Measurements from ENCODE around the gene MCU. TPM values are rescaled to one million over a fixed set of nuclear protein-coding genes. Genes with fewer than 3 reads are reported as not detected.
"Not testable (repeated sequence)": the region's sequence is repeated elsewhere in the genome, so short reads cannot be mapped to it uniquely, and the experiment has no call there.

The MCU gene
- total RNA-seq, 1 donor from 2014 or later, result 39.0 TPM

DNA sequence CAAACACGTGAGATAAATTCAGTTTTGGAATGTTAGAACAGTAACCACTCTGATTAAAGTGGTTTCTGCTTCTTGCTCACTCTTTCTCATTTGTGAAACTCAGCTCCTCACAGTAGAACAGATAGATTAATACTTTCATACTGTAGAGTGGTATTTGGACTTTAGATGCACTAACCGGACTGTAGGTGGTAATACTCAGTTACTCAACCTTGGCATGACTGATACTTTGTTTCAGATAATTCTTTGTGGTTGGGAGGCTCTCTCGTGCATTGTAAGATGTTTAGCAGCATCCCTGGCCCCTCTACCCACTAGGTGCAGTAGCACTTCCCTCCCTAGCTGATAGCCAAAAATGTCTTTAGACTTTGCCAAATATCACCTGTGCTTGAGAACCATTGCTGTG is 37.6 kb downstream of the MCU start:
- no peak for DNase-seq (ENCODE audit: low read depth in 2 of 2)

DNA sequence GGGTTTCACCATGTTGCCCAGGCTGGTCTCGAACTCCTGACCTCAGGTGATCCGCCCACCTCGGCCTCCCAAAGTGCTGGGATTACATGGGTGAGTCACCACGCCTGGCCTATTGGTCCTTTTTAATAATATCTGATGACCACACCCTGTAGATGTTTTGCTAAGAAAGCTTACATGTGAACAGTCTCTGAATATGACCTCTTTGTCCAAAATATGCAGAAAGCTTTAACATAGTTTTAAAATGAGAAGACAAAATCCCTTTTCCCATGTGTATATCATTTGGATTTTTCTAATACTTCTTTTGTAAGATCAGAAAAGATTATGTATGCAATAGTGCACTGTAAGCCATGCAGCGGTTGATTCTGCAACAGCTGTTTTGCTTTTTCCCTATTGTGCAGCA is 38.5 kb downstream of the MCU start:
- DNase-seq (ENCODE audit: low read depth in 2 of 2), result no peak

- no peak for DNase-seq (ENCODE audit: low read depth in 2 of 2)
These were observed 40.0 kb downstream of the MCU start for GRCh38 chr10:72731916-72732419.

GRCh38 chr10:72732521-72732920 is 40.6 kb downstream of the MCU start:
- DNase-seq (ENCODE audit: low read depth in 2 of 2), result no peak

DNA sequence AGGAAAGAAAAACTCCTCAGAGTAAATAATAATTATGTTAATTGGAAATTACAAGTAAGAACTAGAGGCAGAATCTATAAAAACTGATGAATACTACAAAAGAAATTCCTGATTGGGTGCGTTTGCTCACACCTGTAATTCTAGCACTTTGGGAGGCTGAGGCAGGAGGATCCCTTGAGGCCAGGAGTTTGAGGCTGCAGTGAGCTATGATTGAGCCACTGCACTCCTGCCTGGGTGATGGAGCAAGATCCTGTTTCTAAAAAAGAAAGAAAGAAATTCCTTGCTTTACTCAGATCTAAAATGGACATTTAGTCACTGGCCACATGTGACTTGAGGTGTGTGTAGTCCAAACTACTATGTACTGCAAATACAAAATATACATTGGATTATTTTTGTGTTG is 42.0 kb downstream of the MCU start:
- no peak for DNase-seq (ENCODE audit: low read depth in 2 of 2)

DNA sequence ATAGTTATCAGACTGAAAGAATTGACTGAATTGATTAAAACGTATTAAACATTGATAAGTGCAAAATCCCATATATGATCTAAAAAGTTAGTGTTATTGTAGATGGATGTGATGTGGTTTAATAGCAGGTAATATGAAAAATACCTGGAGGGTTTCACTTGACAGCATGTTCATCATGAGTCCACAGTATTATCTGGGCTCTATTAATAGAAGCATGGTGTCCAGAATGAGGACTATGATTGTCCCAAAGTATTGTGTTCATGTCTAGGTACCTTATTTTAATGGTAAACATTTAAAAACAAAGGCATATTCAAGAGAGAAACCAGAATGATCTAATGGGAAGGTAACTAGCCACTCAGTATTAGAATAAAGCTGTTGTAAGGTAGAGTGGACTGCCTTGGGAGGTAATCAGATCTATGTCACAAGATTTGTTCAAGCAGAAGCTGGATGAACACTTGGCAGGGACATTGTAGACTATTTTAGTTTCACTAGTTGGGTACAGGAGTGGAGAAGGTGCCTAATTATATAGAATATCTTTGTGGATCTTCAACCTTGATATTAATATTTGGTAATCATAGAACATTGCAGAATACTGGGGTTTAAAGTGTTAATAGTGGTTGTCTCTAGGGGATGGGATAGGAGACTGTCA is 43.5 kb downstream of the MCU start:
- DNase-seq (ENCODE audit: low read depth in 2 of 2), result no peak

DNA sequence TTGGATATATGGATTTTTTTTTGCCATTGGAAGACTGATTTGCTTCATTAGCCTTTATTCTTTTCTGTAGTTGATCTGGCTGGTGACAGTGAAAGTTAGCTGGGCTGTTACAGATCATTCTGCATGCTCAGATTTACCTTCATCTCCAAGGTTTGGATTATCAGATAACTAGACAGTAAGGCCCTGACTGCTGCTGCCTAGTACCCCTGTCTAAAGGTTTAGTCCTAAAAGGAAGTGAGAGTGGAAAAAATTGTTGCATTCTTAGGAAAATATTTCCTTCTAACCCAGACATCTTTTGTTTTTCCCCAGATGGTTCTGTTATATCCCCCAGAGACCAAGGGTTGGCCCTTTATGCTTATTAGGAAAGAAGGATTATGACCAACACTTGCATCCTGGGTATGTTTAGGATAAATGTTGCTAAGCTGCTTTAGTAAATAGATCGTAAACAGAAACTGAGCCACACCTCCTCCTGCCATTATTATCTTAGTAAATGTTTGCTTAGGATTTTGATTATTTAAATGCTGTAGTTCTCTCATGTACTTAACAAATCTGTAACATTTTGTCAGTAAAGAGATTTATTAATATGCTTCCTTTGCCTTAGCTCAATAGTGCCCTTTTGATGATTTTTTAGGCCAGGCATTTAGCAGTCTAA is 44.4 kb downstream of the MCU start:
- peak; percentile 72 to 94 for DNase-seq (ENCODE audit: low read depth in 2 of 2)

DNA sequence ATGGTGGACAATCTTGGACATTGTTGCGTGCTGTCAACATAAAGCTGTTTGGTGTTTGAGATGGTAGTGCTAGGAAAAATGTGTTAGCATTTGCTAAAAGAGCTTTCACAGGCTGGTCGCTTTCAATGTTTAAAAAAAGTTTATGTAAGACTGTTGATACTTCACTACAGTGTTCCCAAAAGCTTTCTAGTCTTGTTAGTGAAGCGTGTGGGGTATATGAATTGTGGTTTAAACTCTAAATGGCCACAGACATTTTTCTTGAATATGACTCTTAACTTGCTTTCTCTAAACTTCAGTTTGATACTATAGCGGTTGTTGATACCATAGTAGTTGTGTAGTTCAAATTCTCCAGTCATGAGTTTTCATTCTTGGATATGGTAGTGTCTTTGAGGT is 44.9 kb downstream of the MCU start:
- DNase-seq (ENCODE audit: low read depth in 2 of 2), result no peak

DNA sequence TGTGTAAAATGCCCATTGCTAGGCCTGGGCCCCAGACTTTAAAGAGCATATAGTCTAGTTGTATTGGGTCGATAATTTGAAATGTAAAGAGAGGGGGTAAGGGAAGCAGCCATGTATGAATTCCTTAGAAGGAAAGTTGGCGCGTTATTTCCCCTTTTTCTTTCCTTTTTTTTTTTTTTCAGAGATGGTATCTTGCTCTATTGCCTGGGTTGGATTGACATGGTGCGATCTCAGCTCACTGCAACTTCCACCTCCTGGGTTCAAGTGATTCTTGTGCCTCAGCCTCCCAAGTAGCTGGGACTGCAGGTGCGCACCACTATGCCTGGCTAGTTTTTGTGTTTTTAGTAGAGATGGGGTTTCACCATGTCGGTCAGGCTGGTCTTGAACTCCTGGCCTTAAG is 45.4 kb downstream of the MCU start:
- not testable (repeated sequence) for DNase-seq (ENCODE audit: low read depth in 2 of 2)

GRCh38 chr10:72738486-72738885 is 46.5 kb downstream of the MCU start:
- peak; percentile 20 to 81 for DNase-seq (ENCODE audit: low read depth in 2 of 2)

- peak; percentile 83 to 92 for DNase-seq (ENCODE audit: low read depth in 2 of 2)
These were observed 48.6 kb downstream of the MCU start for GRCh38 chr10:72740528-72740927.

GRCh38 chr10:72742092-72742491 is 50.1 kb downstream of the MCU start:
- DNase-seq (ENCODE audit: low read depth in 2 of 2), result no peak

GRCh38 chr10:72742797-72743196 is 50.9 kb downstream of the MCU start:
- no peak for DNase-seq (ENCODE audit: low read depth in 2 of 2)

DNA sequence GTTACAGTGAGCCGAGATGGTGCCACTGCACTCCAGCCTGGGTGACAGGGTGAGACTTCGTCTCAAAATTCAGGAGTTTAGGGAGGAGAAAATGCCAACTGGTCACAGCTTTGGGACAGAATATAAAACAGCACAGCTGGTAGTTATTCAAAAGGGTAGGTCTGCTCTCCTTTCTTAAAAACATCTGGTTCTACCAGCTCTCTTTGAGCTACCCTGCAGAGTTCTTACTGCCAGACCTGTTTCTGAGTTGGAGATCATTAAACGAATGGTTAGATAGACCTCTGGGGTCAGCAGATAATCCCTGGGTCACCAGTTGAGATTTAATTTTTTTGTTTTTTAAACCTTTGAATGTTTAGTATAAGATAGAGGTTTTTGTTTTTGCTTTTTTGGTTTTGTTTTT is 52.6 kb downstream of the MCU start:
- DNase-seq (ENCODE audit: low read depth in 2 of 2), result no peak

DNA sequence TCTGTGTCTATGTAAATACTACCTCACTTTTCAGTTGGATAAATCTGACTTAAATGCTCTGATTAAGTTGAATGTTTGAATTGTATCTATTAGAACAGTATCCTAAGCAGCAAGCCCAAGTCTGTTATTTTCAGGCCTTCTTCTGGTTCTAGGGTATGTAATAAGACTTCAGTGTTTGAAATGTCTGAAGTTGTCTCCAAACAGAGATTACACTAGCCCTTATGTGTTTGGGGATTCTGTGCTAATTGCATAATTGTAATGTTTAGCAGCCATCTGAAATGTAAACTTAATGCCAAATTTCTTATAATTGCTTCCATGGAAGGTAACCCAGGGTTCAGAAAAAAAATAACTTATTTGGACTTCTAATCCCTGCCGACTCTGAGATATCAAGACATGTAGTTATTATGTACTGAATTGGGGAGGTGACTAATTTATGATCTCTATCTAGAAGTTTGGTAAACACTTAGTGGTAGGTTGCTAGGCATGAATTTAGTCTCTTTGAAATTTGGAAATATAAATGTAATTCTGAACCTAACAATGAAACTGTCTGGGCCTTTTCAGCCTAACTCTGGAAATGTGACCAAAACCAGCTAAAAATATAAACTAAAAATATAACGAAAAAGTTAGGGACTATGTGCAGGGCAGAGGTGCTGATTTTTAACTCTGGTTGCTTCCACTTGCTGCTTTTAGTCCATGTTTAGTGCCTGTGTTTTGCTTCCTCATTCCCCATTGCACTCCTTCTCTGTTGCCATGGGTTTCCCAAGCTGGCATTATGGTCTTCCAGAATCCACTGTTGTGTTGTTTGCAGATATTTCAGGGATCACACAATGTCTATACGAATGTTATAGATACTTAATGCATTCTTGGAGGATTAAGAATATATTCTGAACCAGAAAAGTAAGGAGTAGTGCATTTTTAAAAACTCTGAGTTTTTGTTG is 54.8 kb downstream of the MCU start:
- no peak for DNase-seq (ENCODE audit: low read depth in 2 of 2)

- no peak for DNase-seq (ENCODE audit: low read depth in 2 of 2)
These were observed 55.6 kb downstream of the MCU start for GRCh38 chr10:72747521-72747920.

GRCh38 chr10:72753760-72754231 is 61.9 kb downstream of the MCU start:
- no peak for DNase-seq (ENCODE audit: low read depth in 2 of 2)

GRCh38 chr10:72754275-72755032 is 62.5 kb downstream of the MCU start:
- DNase-seq (ENCODE audit: low read depth in 2 of 2), result no peak

GRCh38 chr10:72756674-72757385 is 64.9 kb downstream of the MCU start:
- peak in 1 of 2 donors; percentile 53 for DNase-seq (ENCODE audit: low read depth in 2 of 2)

DNA sequence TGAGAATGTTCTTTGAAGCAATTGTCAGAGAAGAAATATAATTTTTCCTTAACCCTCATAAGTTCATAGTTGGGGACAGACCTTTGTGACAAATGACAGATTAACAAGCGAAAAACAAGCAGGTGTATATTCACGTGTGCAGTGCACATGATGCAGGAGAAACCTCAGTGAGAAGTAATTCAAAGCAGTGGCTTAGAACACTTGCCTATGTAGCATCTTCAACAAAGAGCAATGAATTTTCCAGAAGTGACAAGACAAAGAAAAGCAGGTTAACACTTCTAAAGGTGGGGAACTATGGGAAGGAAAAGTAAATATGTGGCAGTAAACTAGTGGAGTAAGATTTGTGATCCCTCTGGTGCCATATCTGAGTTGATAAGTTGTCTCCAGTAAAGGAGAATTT is 65.8 kb downstream of the MCU start:
- DNase-seq (ENCODE audit: low read depth in 2 of 2), result no peak

DNA sequence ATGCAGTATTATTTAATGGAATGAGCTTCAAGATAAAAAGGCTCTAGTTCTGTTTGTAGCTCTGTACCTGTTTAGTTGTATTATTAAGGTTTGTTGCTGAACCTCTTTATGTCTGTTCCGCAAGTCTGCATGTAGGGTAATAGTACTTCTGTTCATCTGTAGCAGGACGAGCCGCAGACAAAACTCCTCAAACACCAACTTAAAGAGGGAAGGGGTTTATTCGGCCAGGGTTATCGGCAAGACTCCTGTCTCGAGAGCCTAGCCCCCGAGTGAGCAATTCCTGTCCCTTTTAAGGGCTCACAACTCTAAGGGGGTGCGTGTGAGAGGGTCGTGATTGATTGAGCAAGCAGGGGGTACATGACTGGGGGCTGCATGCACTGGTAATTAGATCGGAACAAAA is 67.0 kb downstream of the MCU start:
- DNase-seq (ENCODE audit: low read depth in 2 of 2), result not testable (repeated sequence)
